Esophagus muscularis mucosa (tissue), 4 donors: ENCODE results near the gene CSMD2. TPM values are rescaled to one million over a fixed set of nuclear protein-coding genes. Genes with fewer than 3 reads are reported as not detected.

Experiments used
- DNase-seq: peaks from one replicate; pipeline ENCODE4 v3.0.0-alpha.2; 2017; ENCODE audit errors: extremely low spot score
- H3K27ac ChIP-seq, 4 donors: fragments of 200-600 bp; sonication (generic); replicated peaks in 1 of 4; 1 replicate in 3 of 4; 2 replicates in 1 of 4; pipeline ENCODE4 v1.5.1; 2016 to 2019; ENCODE audit warnings: mild to moderate bottlenecking in 1 of 4
- H3K27me3 ChIP-seq, 4 donors: fragments of 200-600 bp; sonication (generic); one replicate each; pipeline versions ENCODE4 v1.5.1 to v1.6.0; 2016 to 2019
- H3K36me3 ChIP-seq, 4 donors: fragments of 200-600 bp; sonication (generic); one replicate each; pipeline ENCODE4 v1.5.1; 2016 to 2019
- H3K4me1 ChIP-seq, 4 donors: fragments of 200-600 bp; sonication (generic); one replicate each; pipeline ENCODE4 v1.5.1; 2016 to 2019
- H3K4me3 ChIP-seq, 4 donors: fragments of 200-600 bp; sonication (generic); 1 replicate in 2 of 4; 2 replicates in 2 of 4; pipeline ENCODE4 v1.5.1; 2016 to 2019; ENCODE audit warnings: mild to moderate bottlenecking in 4 of 4, moderate library complexity in 1 of 4
- H3K9me3 ChIP-seq, 4 donors: fragments of 200-600 bp; sonication (generic); 1 replicate in 3 of 4; 2 replicates in 1 of 4; pipeline ENCODE4 v1.5.1; 2016 to 2019
- EP300 ChIP-seq: sonication (generic); formaldehyde crosslinking; IDR thresholded peaks from one replicate; pipeline ENCODE4 v1.6.1; 2017; ENCODE audit warnings: antibody characterized with exemption
- POLR2A ChIP-seq: fragments of 450-650 bp; IDR thresholded peaks from one replicate; pipeline ENCODE4 v1.6.1; 2017; ENCODE audit warnings: antibody characterized with exemption, moderate library complexity, mild to moderate bottlenecking, low read depth
- POLR2AphosphoS5 ChIP-seq, 2 donors: sonication (generic); formaldehyde crosslinking; IDR thresholded peaks; one replicate each; pipeline ENCODE4 v1.6.1; 2017; ENCODE audit warnings: antibody characterized with exemption in 2 of 2
- WGBS: methylation state at CpG from one replicate; pipeline ENCODE4 v1.1.5; 2018; 5-methylcytosine and 5-hydroxymethylcytosine counted together
- intact Hi-C: fragments of 100-400 bp; cut with DNase I; formaldehyde crosslinking; loops from one replicate; pipeline ENCODE4 v1.15.1; 2023
- total RNA-seq, 4 donors: library from RNA; depleted of rRNA; stranded (reverse); fragments of >200 nt; gene quantifications; one replicate each; pipeline versions ENCODE4 v1.1.0 to v1.2.1, GENCODE V29; 2016
- TF ChIP-seq, protein P1 (sequence below), 3 experiments: fragments of 200-600 bp in 2 of 3; fragments of 450-650 bp in 1 of 3; sonication (generic) in 2 of 3; IDR thresholded peaks; one replicate each; pipeline ENCODE4 v1.5.1; 2017 to 2019; ENCODE audit warnings: antibody characterized with exemption in 3 of 3, mild to moderate bottlenecking in 2 of 3, moderate library complexity in 1 of 3

The CSMD2 gene
- total RNA-seq, 4 donors from 2014 or later = 0.26 to 0.75 (median 0.37) TPM

DNA sequence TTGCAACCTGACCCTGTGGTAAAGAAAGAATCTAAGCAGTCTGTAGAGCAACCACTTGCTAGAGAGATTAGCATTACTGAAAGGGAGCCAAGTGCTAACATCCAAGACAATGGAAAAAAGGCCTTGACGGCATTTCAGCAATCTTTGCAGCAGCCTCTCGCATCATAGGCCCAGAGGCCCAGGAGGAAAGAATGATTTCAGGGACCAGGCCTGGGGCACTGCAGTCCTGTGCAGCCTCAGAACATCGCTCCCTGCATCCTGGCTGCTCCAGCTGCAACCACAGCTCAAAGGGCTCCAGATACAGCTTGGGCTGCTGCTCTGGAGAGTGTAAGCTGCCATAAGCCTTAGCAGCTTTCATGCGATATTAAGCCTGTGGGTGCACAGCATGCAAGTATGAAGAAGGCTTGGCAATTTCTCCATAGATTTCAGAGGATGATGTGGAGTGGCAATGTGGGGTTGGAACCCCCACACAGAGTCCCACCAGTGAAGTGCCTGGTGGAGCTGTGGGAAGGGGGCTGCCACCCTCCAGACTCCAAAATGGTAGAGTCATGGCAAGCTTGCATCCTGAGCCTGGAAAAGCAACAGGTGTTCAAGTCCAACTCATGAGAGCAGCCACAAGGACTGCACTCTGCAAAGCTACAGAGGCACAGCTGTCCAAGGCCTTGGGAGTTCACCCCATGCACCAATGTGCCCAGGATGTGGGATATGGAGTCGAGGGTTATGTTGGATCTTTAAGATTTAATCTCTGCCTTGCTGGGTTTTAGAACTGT, 411.8 kb downstream of the CSMD2 start:
- Histone ChIP-seq H3K4me3 (no peak overlapping the region), H3K36me3 (no peaks in the 10 kb centered on the region), H3K27ac (no peak overlapping the region), H3K9me3 (peaks cover 0 to 16% (median 11%) of the 10 kb centered on the region in 4 donors), H3K4me1 (no peaks in the 10 kb centered on the region), H3K27me3 (no peaks in the 10 kb centered on the region)
- intact Hi-C loops = no loop called here
- no peak for TF ChIP-seq POLR2A
- TF ChIP-seq POLR2AphosphoS5 (IDR thresholded peaks at IDR 0.05) = no peak
- TF ChIP-seq, protein P1, sequence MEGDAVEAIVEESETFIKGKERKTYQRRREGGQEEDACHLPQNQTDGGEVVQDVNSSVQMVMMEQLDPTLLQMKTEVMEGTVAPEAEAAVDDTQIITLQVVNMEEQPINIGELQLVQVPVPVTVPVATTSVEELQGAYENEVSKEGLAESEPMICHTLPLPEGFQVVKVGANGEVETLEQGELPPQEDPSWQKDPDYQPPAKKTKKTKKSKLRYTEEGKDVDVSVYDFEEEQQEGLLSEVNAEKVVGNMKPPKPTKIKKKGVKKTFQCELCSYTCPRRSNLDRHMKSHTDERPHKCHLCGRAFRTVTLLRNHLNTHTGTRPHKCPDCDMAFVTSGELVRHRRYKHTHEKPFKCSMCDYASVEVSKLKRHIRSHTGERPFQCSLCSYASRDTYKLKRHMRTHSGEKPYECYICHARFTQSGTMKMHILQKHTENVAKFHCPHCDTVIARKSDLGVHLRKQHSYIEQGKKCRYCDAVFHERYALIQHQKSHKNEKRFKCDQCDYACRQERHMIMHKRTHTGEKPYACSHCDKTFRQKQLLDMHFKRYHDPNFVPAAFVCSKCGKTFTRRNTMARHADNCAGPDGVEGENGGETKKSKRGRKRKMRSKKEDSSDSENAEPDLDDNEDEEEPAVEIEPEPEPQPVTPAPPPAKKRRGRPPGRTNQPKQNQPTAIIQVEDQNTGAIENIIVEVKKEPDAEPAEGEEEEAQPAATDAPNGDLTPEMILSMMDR (IDR thresholded peaks at IDR 0.05) = no peak
- no peak for TF ChIP-seq EP300
- no peak for DNase-seq
- WGBS = 88% methylated on average over 5 of the region's 5 CpGs

DNA sequence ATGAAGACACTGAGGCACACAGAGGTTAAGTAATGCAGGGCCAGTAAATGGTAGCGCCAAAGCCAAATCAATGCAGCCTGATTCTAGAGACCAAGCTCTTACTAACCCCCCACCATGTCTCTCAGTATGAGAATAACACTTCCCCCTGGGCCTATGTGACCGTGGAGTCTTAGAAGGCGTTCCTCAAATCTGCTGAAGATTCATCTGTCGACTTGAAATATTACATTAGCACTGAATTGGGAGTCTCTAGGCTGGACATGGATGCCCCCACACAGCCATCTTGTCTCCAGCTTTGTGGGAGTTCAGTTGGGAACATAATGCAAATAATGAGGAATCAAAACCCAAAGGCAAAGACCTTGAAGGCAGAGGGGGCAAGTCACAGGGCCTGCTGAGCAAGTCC, 419.1 kb downstream of the CSMD2 start:
- 90% methylated on average over 4 of the region's 4 CpGs for WGBS
- peak; percentile 81 for DNase-seq
- Histone ChIP-seq H3K9me3 (no peaks in the 10 kb centered on the region), H3K27me3 (peaks cover 0 to 7% (median 0%) of the 10 kb centered on the region in 4 donors), H3K4me1 (no peaks in the 10 kb centered on the region), H3K27ac (no peak overlapping the region), H3K36me3 (no peaks in the 10 kb centered on the region), H3K4me3 (no peak overlapping the region)
- intact Hi-C loops = no loop called here
- TF ChIP-seq POLR2AphosphoS5 (IDR thresholded peaks at IDR 0.05) (no peak), POLR2A (no peak), EP300 (no peak)
- TF ChIP-seq, protein P1 (IDR thresholded peaks at IDR 0.05) = no peak

DNA sequence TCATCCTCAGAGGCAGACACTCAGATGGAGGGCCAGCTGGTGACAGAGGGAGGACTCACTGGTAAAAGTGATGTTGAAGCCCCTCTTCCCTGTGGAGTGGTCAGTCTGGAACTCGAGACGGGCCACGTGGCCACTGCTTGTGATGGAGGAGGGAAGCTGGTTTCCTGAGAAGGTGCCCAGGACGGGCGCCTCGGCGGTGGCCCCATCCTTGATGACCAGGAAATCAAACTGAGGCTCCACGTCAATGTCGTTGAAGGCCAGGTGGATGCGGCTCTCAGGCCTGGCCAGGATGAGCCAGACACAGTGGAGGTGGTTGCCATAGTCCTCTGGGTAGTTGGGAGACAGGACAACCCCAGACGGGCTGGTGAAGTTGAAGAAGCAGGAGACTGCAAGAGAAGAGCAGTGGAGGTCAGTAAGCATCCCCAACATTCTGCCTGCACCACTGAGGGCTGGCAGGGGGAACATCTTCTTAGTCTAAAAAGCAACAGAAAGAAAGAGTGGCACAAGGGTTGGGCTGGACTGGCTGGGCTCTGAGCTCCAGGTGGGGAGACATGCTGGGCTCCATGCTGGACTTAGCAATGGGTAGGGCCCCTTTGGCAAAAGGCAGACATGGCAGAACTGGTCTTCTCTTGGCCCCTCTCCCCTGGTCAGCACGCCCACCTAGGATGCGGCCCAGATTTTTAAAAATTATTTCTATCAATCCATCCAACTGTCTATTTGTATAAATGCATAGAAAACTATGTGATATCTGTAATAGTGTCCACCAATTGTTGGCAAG, 421.6 kb downstream of the CSMD2 start:
- Histone ChIP-seq H3K27me3 (peaks cover 0 to 7% (median 0%) of the 10 kb centered on the region in 4 donors), H3K27ac (no peak overlapping the region), H3K4me3 (no peak overlapping the region), H3K4me1 (no peaks in the 10 kb centered on the region), H3K9me3 (no peaks in the 10 kb centered on the region), H3K36me3 (no peaks in the 10 kb centered on the region)
- intact Hi-C loops = no loop called here
- peak; percentile 87 for DNase-seq
- TF ChIP-seq POLR2A (no peak), POLR2AphosphoS5 (IDR thresholded peaks at IDR 0.05) (no peak)
- WGBS = 93% methylated on average over 11 of the region's 13 CpGs

DNA sequence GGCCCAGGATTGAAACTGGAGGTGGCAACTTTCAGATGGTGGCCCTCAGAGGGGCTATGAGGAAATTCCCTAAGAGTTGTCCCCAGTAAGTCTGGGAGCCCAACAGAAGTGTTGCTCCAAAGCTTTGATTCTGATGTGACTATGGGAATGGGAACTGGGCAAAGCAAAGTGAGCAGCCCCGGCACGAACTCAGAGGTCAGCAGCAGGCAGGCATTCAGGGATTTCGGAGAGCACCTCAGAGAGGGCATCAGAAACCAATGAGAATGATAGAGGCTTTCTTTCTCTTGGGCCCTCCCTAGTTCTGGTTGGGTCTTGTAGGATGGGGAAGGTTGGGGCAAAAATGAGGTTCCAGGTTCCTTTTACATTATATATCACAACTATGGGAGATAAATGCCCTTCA, 422.4 kb downstream of the CSMD2 start:
- no peaks in the 10 kb centered on the region for H3K36me3 ChIP-seq
- no peaks in the 10 kb centered on the region for H3K9me3 ChIP-seq
- TF ChIP-seq POLR2AphosphoS5 (IDR thresholded peaks at IDR 0.05) (no peak), EP300 (no peak), POLR2A (no peak)
- WGBS = 78% methylated on average over 3 of the region's 3 CpGs
- H3K4me1 ChIP-seq = no peaks in the 10 kb centered on the region
- no peak overlapping the region for H3K4me3 ChIP-seq
- intact Hi-C loops = no loop called here
- DNase-seq = peak; percentile 85
- H3K27me3 ChIP-seq = peaks cover 0 to 8% (median 0%) of the 10 kb centered on the region in 4 donors
- H3K27ac ChIP-seq = no peak overlapping the region

DNA sequence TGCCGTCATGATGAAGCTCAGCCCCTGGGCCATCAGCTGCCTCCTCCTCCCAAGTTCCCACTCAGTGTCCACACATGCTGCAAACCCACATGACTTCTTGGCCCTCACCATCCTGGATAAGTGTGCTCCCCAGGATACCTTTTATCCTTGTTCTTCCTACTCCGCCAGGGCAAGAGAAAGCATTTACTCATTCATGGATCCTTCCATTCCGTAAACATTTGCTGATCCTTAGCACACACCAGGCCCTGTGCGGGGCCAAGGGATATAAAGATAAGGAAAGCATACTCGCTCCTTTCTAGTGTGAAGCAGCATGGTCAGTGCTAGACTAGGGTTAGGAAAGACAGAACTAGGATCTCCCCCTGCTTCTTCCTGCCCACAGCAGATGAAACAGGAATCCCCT, 423.3 kb downstream of the CSMD2 start:
- DNase-seq = no peak
- Histone ChIP-seq H3K27me3 (peaks cover 0 to 13% (median 0%) of the 10 kb centered on the region in 4 donors), H3K4me1 (no peaks in the 10 kb centered on the region), H3K4me3 (no peak overlapping the region), H3K36me3 (no peaks in the 10 kb centered on the region), H3K9me3 (no peaks in the 10 kb centered on the region), H3K27ac (no peak overlapping the region)
- intact Hi-C loops = no loop called here
- 92% methylated on average over 5 of the region's 5 CpGs for WGBS
- TF ChIP-seq POLR2AphosphoS5 (IDR thresholded peaks at IDR 0.05) (no peak), POLR2A (no peak), EP300 (no peak)
- TF ChIP-seq, protein P1 (IDR thresholded peaks at IDR 0.05) = no peak
